SIG-M5 (cell line): Measurements from ENCODE around the gene RPL36A.

ENCODE experiments used
- DNase-seq: peaks from one replicate; lab custom pipeline; 2025; lab: John Stamatoyannopoulos, UW

Gene RPL36A

DNA sequence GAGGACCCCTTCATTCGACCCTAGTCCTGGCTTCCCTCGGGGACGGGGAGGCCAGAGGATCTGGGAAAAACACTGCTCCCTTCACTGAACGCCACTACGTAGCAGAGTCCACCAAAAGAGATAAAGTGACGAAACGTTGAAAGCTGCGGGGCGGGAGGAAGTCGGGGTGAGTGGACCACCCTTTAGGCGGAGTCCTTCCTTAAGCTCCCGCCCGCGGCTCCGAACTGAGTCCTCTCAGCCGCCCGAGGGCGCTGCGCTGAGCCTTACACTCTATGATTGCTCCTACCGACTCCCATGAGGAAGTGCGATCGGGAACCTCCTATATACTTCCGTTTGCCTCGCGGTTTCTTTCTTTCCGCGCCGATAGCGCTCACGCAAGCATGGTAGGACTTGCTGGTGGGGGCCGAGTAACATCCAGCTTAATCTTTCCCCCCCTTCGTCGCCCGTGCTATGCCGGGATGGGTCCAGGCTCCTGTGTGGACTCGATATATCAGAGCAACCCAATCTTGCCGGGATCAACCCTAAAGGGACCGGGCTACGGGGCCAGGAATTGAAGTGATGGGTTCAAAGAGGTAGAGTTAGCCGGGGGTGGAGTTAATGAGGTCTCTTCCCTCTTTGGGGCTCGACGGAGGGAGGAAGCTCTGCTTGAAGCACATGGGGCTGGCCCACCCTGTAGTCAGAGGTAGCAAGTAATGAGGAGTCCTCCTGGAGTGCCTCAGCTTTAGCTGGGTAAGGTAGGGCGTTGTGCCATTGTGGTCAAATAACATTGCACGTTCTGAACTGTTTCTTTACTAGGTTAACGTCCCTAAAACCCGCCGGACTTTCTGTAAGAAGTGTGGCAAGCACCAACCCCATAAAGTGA lies at the start of gene RPL36A:
TSS of gene RPL36A (plus strand) at position 348 of the 862 bp plus-strand sequence. CDS start at position 381, 33 bp downstream.
- DNase-seq, result peak; percentile 77

DNA sequence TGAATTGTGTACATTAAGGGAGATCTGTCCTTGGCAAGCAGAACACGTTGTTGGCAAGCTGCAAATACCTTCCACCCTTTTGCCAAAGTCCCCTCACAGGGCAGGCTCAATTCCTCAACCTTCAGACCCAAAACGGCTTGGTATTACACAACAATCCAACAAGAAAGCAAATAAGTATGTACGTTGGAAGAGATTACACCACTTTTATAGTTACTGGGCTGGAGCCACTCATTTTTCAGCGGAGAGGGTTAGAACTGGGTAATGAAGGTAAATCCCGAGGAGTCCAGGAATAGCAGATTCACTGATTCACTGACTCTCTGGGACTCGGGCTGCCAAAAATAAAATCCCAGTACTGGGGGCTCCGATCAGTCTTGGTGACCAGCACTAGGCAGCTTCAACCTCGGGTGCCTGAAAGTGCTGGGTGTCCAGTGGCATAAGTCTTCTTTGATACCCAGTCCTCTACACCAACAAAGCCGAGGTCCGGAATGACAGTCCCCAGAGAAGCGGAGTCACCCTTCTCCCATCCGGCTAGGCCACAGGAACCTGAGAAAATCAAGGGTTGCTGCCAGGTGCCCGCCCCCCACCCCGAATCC lies 42.9 kb upstream of the RPL36A start:
- no peak for DNase-seq

DNA sequence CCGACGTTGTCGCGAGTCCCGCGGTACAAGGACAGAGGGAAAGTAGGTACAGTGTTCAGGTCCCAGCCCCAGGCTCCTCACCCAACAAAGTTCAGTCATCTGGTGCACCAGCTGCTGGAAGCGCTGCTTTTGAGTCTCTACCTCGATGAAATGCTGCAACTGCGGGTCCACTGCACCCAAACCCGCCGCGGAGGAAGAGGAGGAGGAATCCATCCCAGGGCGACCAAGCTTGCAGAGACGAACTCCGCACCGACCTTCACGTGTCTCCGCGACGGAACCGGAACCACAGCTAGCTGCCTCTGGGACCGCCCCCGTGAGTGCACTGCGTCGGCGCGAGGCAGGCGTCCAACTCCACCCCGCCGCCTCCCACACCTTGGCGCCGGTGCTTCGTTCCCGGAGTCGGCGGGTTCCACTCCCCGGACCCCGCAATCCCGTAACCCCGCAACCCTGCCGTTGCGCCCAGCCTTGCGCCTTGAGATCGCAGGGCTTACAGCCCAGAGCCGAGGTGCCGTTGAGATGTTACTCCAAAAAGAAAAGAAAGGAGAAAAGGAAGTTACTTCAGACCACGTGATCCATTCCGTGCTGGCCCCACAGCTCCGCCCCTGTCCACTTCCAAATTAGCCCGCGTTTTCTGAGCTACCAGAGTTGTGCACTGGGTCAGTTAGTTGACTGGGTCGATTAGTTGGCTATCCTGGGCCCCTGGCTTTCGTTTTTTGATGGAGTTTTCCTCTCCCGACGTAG lies 42.2 kb upstream of the RPL36A start, which contains the start of gene TIMM8A:
TSS of gene TIMM8A (minus strand) at position 291 of the 741 bp plus-strand sequence. CDS start at position 213, 78 bp downstream.
- DNase-seq, result peak; percentile 1

DNA sequence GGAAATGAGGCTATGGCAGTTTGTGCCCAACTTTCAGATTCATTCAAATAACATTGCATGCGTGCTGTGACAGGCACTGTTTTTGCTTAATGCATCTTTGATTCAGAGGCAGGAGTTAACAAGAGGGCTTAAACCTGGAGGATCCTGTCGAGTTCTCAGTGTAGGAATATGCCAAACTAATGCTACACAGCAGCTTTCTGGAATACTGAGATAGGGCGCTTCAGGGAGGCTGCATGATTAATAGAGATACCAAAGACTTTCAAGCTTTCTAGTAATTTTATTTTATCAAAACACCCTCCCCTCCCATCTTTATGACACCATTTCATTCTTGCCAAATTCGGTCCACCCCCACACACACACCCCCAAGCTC lies 41.6 kb upstream of the RPL36A start:
- no peak for DNase-seq

DNA sequence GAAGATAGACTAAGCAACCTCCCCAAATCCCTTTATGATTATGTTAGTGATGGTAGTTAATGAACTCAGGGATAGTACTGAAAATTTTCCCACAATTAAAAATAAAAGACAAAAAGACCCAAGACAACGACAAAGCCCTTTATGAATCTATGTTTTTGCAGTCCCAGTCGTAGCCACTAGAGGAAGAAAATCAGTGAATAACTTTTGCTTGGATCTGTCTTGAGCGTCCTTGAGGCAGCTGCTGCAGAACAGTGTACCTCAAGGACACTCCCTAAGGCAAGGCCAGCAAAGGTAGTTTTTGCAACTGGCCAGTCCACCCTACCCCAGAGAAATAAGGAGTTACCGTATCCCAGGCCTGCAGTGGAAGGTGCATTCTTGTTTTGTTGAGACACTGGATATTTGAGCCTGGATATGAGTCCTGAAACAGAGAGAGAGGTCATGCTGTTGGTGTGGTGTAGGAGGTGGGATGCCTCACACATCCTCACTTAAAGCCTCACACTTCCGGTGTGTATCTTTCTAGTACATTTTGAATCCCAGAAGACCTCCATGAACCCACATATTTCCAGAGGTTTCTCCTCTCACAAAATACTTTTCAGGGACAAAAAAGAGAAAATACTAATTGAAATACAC lies 33.5 kb upstream of the RPL36A start:
- no peak for DNase-seq

DNA sequence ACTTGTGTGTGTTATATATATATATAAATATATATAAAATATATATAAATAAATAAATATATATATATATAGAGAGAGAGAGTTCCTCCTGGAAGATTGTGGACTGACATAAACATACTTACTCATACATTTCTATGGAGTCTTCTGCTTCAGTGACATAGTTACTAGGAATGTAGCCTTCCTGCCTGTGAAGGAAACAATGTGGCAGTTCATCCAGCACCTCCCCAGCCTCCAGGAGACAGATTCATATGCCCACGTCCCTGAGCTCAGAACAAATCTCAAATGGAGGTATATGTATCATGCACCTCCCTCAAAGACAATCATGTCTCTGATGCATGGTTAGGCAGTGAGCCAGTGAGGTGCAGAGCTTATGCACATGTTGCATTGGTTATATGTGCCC lies 30.8 kb upstream of the RPL36A start:
- no peak for DNase-seq

DNA sequence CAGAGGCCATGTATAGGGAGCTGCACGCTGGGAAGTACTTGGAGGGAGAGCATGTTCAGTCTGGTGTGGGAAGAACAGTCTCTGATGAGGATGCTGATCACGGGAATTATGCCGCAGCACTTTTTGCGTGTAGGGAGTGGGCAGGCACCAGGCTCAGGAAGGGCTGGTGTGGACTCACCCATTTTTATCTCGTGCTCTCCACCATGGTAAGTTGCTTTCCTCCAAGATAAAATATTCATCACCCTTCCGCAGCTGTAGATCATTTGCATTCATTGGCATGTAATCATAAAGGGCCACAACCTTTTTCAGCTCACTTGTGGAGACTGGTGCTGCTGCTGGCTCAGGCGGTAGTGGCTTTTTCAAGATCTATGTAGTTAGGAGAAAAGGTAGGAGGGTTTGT lies 30.4 kb upstream of the RPL36A start:
- DNase-seq, result no peak

DNA sequence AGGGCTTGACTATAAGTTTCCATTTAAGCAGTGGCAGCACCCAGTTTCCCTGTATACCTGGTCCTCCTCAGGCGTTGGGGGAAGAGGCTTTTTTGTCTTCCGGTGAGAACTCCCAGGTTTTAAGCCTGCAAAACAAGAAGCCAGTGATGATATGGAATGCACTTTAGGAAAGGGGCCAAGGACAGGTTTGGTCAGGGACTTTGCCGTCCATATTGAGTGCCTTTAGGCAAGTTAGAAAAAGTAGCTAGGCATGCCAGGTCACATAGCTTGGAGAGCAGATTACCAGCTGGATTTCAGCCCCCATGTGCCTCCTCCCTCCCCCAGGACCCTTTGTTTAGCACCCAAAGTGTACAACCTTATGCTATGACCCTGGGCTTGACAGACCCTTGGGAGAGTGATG lies 28.7 kb upstream of the RPL36A start:
- DNase-seq, result no peak

DNA sequence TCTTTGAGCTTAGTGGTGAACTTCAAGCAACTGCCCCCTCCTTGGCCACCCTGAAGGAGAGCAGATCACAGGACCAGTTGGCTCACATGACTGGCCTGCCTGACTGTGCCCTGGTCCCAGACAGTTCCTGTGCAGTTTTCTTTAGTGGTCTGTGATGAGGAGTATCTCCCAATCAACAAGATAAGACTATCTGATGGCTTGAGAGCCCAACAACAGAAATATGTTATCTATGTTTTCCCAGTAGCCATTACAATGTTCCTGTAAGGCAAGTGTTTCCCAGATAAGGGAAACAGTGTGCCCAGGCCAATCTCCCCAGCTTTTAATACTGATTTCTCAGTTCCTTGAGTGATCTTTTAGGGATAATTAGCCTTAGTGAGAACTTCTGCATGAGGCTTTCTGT lies 28.1 kb upstream of the RPL36A start:
- no peak for DNase-seq

DNA sequence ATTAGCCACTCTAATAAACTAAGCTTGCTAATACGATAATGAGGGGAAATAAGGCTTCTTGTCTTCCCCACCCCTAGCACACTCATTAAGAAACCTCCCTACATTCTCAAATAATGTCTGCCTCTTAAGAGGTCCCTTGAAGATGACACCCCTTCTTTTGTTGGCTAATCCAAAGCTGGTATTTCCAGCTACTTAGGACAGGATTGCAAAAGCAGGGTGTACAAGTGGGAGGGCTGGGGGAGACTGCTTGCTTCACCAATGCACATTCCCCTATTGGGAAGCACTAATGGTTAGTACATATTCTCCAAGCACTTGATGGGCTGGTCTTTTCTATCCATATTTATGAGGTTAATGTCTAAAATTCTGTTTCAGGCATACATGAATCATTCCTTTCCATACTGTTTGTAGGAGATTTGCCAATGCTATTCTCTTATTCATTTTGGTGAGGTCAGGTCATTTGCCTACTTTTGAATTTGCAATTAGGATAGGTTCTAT lies 25.5 kb upstream of the RPL36A start:
- no peak for DNase-seq

DNA sequence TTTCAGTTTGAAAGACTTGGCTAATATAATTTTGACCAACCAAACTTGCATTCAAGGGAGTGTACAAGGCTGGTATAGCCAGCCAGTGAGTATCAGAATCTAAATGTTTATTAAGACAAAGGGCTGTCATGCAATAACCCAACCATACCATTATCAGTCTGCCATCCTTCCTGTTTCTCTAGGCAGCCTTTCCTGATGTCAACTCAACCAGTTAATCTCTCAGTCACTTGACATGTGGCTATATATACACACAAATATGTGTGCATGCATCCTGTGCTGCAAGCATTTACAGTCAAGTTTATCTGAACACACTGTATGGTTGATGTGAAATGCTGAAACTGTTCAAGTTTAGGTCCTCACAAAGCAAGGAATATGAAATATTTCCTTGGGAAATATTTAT lies 22.0 kb upstream of the RPL36A start:
- DNase-seq, result no peak

DNA sequence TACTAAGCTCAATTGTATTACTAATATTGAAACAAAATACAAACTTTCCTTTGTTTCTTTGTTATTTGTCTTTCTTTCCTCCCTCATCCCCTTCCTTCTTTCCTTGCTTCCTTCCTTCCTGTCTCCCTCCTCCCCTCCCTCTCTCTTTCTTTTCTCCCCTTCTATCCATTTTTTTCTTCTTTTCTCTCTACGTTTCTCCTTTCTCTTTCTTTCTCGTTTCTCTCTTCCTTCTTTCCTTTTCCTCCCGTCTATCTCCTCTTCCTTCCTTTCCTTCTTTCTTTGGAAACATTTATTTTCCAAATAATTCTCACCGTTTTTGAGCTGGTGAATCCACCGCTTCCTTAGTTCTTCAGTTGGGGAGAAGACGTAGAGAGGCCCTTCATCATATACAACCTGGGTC lies 21.1 kb upstream of the RPL36A start:
- no peak for DNase-seq

DNA sequence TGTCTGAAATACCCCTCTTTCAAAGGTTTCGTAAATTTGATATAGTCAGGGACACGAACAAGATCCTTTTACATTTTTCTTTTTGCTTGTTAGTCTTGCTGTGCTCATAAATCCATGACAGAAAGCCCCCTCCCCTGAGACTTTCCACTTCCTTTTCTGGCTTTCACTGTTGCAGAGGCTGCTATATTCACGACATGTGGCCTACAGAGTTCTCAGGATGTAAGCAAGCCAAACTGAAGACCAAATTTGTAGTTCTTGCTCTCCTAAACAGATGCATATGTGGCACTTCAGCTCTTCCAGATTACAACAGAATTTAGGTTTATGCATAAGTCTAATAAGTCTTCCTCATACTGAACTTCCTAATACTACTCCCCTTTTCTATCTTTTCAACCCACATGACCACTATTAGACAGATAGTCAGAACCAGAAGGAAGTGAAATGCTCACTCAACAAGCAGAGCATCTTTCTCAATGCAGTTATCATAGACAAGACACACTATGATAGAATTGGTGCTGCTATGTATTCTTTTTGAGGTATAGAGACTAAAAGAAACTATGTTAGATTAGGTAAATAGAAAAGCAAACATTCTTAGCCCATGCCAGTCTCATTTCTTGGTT lies 19.8 kb upstream of the RPL36A start:
- DNase-seq, result no peak

DNA sequence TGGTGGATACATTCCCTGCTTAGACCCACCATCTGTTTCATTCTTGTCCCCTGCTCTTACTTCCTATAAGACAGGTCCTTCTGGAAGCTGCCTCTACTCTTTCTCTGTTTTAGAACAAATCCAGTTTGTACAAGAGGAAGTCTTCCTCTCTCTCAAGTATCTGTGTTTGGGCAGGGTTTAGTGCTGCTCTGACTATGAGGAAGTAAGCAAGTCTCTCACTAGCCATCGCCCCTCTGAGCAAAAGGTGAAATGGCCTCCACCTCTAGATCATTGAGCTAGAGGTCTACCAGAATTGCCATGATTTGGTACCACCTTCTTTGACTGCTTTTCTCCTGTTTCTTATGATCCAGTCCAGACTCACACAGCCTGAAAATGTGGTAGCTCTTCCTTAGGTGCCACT lies 13.3 kb upstream of the RPL36A start:
- no peak for DNase-seq

DNA sequence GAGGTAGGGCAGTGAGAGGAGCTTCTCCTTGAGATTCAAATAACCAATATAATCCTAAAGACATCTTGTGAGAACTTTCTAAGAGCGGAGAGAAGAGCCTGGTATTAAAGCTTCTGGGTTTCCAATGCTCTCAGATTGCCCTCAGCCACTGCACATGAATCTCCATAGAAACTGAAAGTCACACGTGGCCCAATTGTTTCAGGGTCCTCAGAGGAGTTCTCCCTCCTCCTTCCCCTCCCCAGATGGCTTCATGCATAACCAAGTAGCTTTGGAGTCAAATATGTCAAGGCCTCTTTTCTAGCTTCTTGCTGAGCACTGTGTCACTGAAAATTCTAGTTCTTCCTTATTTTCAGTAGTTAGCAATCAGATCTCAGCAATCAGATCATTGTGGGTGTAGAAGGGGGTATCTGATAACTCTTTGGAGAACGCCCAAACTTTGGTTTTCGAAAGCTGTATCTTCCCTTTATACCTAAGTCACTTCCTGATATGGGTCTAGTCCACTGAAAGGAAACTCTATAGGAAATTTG lies 7.1 kb upstream of the RPL36A start:
- DNase-seq, result no peak

DNA sequence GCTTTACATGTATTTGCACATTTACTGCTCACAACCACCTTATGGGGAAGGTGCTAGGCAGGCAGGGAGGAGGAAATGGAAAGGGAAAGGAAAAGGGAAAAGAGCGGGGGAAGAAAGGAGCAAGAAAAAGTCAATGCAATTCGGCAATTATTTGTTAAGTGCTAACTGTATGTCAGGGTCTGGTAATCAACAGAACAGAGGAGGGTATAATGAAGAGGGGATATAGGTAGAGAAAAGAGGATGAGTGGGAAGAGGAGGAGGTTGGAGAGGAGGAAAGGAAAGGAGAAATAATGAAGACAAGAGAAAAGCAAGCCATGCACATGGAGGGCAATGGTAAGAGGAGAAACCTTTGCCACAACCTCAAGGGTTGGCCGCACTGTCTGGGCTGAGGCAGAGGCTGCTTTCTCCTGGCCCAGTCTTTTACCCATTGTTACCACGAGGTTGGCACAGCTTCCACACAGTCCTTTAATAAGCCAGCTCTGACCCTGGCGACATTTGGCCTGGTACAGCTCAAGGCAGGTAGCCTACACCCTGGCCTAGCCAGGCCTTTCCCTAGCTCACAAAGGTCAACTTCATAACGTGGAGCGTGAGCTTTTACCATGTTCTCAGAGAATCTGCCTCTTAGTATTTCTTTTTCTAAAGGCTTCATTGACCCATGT lies 5.7 kb upstream of the RPL36A start:
- DNase-seq, result no peak

DNA sequence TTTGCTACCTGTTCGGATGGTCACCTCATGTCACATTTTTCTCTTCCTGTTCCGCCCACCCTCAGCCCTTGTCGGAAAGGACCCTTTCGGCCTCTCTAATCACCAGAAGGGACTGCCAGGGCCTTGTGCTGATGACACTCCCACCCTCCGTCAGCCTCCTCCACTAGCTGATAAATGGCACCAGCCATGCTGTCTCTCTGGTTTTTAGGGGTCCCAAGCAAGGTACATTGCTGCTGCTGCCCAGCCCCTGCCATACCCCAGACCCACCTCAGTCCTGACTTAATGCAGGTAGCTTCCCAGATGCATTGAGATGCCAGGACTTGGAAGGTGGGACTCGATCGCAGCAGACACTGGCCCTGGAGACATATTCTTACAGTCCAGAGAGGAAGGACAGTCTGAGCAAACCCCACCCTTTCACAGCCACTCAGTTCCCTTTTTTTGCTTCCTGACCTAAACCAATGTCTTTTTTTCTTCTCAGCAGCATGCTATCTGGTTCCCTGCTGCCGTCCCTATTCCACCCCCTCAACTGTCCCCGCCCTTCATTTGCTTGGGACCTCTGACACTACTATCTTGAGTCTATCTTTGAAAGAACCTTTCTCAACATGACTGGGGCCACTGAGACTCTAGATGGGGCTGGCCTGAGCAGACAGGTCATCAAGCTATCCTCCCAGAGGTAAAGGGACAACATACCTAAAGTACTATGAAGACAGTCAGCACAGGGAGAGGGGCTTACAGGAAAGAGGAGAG lies 4.8 kb upstream of the RPL36A start, which contains the start of gene BTK:
TSS of gene BTK (minus strand) at position 397 of the 747 bp plus-strand sequence. CDS start 10,907 bp downstream, outside the sequence.
- DNase-seq, result peak; percentile 46

DNA sequence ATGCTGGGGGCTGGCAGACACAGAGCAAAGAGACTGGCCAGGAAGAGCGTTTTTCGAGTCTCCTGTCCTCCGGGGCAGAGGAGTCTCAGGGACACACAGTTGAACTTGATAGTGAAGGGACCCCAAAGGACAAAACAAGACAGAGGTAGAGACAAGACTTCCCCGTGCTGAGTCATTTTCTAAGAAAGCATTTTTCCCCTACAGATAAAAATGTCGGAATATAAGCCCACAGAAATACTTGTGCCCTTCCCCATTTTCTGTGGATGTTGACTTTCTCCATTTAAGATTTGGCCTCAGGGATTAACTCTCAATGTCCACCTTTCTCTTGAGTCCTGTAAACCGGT lies 4.3 kb upstream of the RPL36A start:
- DNase-seq, result no peak

DNA sequence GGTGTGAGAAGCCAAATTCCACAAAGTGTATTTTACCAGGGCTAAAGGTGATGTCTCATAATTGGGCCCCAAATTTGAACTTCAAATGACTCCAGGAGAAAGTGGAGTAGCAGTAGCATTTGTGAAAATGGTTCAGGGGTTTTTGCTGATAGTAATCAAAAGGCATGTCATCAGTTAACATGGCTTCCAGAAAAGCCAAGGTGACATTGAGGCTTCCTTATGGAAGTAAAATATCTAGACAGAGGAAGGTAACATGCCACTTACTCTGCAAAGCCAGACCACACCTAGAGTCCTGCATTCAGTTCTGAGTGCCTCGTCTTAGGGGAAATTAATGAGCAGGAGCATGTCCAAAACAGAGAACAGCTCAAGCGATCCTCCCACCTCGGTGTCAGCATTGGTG lies 2.2 kb upstream of the RPL36A start:
- DNase-seq, result no peak

DNA sequence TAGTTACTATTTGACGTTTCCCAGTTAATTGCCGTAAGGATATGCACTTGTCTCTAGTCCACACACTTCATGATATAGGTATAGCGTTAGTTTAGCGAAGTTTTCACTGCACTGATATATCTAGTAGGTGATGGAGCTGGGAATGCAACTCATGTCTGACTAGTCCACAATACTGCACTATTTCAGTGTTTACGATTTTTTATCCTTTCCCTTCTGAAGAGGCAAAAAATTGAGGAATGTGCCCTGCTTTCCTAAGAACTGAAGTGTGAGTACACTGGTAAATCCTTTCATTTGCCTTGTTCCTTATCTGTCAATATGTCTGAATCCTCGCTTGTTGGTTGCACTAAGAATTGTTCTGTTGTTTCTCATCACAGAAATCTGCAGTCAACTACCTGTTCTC lies 1.0 kb downstream of the RPL36A start:
- DNase-seq, result no peak
